ENCODE measurements around the gene BCKDK. TPM values are rescaled to one million over a fixed set of nuclear protein-coding genes. Genes with fewer than 3 reads are reported as not detected.
A peak's percentile ranks its signal among the peaks of the same experiment; 100 is the strongest.

Gene BCKDK
- total and polyA plus RNA-seq, 2 of the 13 experiments (the other 11 are each of a cell fraction or from before 2014, with no cell fraction given) = 24.9 to 42.6 TPM

- TF ChIP-seq FOXA3 (CRISPR knock-in tag; IDR thresholded peaks at IDR 0.05) (peak; percentile 26; the same call in 1 of the 2 replicates), SPEN (CRISPR knock-in tag; IDR thresholded peaks at IDR 0.05; ENCODE audit: low read depth) (no peak), MAZ (IDR thresholded peaks at IDR 0.05; ENCODE audit: borderline replicate concordance, low read depth, low read length) (peak; percentile 78), MAZ (CRISPR knock-in tag; IDR thresholded peaks at IDR 0.05; ENCODE audit: low read depth) (no peak), LCORL (IDR thresholded peaks at IDR 0.05) (no peak), LCORL (CRISPR knock-in tag; IDR thresholded peaks at IDR 0.05) (0 out of 2 replicates have a peak, but pooled peaks have one; percentile 21), ZNF281 (CRISPR knock-in tag; IDR thresholded peaks at IDR 0.05; ENCODE audit: borderline replicate concordance) (peak; percentile 86), ZNF567 (CRISPR knock-in tag; IDR thresholded peaks at IDR 0.05; ENCODE audit: borderline replicate concordance) (0 out of 2 replicates have a peak, but pooled peaks have one; percentile 31), NFIB (CRISPR knock-in tag; IDR thresholded peaks at IDR 0.05; ENCODE audit: borderline replicate concordance) (0 out of 2 replicates have a peak, but pooled peaks have one; percentile 37), ZNF225 (CRISPR knock-in tag; IDR thresholded peaks at IDR 0.05) (peak; percentile 29), ZBTB7B (CRISPR knock-in tag; IDR thresholded peaks at IDR 0.05) (0 out of 2 replicates have a peak, but pooled peaks have one; percentile 31), FOXA1 (IDR thresholded peaks at IDR 0.05) (no peak), FOXA1 (CRISPR knock-in tag; IDR thresholded peaks at IDR 0.05) (0 out of 2 replicates have a peak, but pooled peaks have one; percentile 7), IRF2 (CRISPR knock-in tag; IDR thresholded peaks at IDR 0.05) (0 out of 2 replicates have a peak, but pooled peaks have one; percentile 32), FUBP1 (CRISPR knock-in tag; IDR thresholded peaks at IDR 0.05; ENCODE audit: borderline replicate concordance) (no peak), HDAC2 (CRISPR knock-in tag; IDR thresholded peaks at IDR 0.05) (peak; percentile 42; the same call in 1 of the 2 replicates), KDM5B (CRISPR knock-in tag; IDR thresholded peaks at IDR 0.05; ENCODE audit: borderline replicate concordance) (0 out of 2 replicates have a peak, but pooled peaks have one; percentile 17)
- TF ChIP-seq, protein P1, sequence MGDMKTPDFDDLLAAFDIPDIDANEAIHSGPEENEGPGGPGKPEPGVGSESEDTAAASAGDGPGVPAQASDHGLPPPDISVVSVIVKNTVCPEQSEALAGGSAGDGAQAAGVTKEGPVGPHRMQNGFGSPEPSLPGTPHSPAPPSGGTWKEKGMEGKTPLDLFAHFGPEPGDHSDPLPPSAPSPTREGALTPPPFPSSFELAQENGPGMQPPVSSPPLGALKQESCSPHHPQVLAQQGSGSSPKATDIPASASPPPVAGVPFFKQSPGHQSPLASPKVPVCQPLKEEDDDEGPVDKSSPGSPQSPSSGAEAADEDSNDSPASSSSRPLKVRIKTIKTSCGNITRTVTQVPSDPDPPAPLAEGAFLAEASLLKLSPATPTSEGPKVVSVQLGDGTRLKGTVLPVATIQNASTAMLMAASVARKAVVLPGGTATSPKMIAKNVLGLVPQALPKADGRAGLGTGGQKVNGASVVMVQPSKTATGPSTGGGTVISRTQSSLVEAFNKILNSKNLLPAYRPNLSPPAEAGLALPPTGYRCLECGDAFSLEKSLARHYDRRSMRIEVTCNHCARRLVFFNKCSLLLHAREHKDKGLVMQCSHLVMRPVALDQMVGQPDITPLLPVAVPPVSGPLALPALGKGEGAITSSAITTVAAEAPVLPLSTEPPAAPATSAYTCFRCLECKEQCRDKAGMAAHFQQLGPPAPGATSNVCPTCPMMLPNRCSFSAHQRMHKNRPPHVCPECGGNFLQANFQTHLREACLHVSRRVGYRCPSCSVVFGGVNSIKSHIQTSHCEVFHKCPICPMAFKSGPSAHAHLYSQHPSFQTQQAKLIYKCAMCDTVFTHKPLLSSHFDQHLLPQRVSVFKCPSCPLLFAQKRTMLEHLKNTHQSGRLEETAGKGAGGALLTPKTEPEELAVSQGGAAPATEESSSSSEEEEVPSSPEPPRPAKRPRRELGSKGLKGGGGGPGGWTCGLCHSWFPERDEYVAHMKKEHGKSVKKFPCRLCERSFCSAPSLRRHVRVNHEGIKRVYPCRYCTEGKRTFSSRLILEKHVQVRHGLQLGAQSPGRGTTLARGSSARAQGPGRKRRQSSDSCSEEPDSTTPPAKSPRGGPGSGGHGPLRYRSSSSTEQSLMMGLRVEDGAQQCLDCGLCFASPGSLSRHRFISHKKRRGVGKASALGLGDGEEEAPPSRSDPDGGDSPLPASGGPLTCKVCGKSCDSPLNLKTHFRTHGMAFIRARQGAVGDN (CRISPR knock-in tag; IDR thresholded peaks at IDR 0.05) = peak; percentile 39; the same call in 1 of the 2 replicates
- TF ChIP-seq, protein P2, sequence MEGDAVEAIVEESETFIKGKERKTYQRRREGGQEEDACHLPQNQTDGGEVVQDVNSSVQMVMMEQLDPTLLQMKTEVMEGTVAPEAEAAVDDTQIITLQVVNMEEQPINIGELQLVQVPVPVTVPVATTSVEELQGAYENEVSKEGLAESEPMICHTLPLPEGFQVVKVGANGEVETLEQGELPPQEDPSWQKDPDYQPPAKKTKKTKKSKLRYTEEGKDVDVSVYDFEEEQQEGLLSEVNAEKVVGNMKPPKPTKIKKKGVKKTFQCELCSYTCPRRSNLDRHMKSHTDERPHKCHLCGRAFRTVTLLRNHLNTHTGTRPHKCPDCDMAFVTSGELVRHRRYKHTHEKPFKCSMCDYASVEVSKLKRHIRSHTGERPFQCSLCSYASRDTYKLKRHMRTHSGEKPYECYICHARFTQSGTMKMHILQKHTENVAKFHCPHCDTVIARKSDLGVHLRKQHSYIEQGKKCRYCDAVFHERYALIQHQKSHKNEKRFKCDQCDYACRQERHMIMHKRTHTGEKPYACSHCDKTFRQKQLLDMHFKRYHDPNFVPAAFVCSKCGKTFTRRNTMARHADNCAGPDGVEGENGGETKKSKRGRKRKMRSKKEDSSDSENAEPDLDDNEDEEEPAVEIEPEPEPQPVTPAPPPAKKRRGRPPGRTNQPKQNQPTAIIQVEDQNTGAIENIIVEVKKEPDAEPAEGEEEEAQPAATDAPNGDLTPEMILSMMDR (CRISPR knock-in tag; IDR thresholded peaks at IDR 0.05) = no peak
These were observed 37.3 kb downstream of the BCKDK start (continued) for GRCh38 chr16:31145398-31145990.
